GM19463 (cell line): ENCODE measurements around the gene DHCR24.
"Not testable (repeated sequence)": the region's sequence is repeated elsewhere in the genome, so short reads cannot be mapped to it uniquely, and the experiment has no call there.

Source experiments
- ATAC-seq: cut with Tn5 transposase; IDR thresholded peaks from one replicate; pipeline ENCODE4 v1.9.1; 2021; ENCODE audit warnings: mild to moderate bottlenecking, moderate library complexity; ENCODE audit not compliant: unreplicated experiment

The DHCR24 gene

GRCh38 chr1:54888080-54888733 is 1.2 kb upstream of the DHCR24 start:
- no peak for ATAC-seq

GRCh38 chr1:54887665-54888071 is 673 bp upstream of the DHCR24 start:
- no peak for ATAC-seq

- no peak for ATAC-seq
These were observed 930 bp downstream of the DHCR24 start for GRCh38 chr1:54885807-54886723.

GRCh38 chr1:54885237-54885679 is 1.7 kb downstream of the DHCR24 start:
- ATAC-seq = no peak

- ATAC-seq = no peak
These were observed 2.2 kb downstream of the DHCR24 start for GRCh38 chr1:54884768-54885167.

- ATAC-seq = no peak
These were observed 2.8 kb downstream of the DHCR24 start for GRCh38 chr1:54884135-54884586.

- no peak for ATAC-seq
These were observed 3.5 kb downstream of the DHCR24 start for GRCh38 chr1:54883349-54884102.

GRCh38 chr1:54882519-54882918 is 4.5 kb downstream of the DHCR24 start:
- no peak for ATAC-seq

- not testable (repeated sequence) for ATAC-seq
These were observed 5.4 kb downstream of the DHCR24 start for GRCh38 chr1:54881604-54882003.

- ATAC-seq = no peak
These were observed 7.1 kb downstream of the DHCR24 start for GRCh38 chr1:54879872-54880271.

- ATAC-seq = no peak
These were observed 10.2 kb downstream of the DHCR24 start for GRCh38 chr1:54876814-54877213.

GRCh38 chr1:54875000-54875399 is 12.0 kb downstream of the DHCR24 start:
- ATAC-seq = no peak

- no peak for ATAC-seq
These were observed 12.7 kb downstream of the DHCR24 start for GRCh38 chr1:54874079-54874830.

- ATAC-seq = no peak
These were observed 15.0 kb downstream of the DHCR24 start for GRCh38 chr1:54872036-54872331.

- no peak for ATAC-seq
These were observed 15.5 kb downstream of the DHCR24 start for GRCh38 chr1:54871275-54872035.

- ATAC-seq = no peak
These were observed 16.1 kb downstream of the DHCR24 start for GRCh38 chr1:54870869-54871268.

GRCh38 chr1:54869173-54869851 is 17.7 kb downstream of the DHCR24 start:
- no peak for ATAC-seq

- no peak for ATAC-seq
These were observed 19.3 kb downstream of the DHCR24 start for GRCh38 chr1:54867717-54868057.
